Tibial nerve (tissue), 3 donors: ENCODE data around the gene ACOT9.

Source experiments
- POLR2A ChIP-seq, 2 donors: fragments of 450-650 bp; IDR thresholded peaks; one replicate each; pipeline ENCODE4 v1.6.1; 2017; ENCODE audit warnings: antibody characterized with exemption in 2 of 2, mild to moderate bottlenecking in 2 of 2, moderate library complexity in 2 of 2
- TF ChIP-seq, protein P1 (sequence below), 5 experiments: fragments of 200-600 bp in 3 of 5; fragments of 450-650 bp in 2 of 5; sonication (generic) in 3 of 5; IDR thresholded peaks; one replicate each; pipeline ENCODE4 v1.5.1; 2016 to 2019; ENCODE audit warnings: antibody characterized with exemption in 5 of 5, mild to moderate bottlenecking in 3 of 5, moderate library complexity in 2 of 5

DNA sequence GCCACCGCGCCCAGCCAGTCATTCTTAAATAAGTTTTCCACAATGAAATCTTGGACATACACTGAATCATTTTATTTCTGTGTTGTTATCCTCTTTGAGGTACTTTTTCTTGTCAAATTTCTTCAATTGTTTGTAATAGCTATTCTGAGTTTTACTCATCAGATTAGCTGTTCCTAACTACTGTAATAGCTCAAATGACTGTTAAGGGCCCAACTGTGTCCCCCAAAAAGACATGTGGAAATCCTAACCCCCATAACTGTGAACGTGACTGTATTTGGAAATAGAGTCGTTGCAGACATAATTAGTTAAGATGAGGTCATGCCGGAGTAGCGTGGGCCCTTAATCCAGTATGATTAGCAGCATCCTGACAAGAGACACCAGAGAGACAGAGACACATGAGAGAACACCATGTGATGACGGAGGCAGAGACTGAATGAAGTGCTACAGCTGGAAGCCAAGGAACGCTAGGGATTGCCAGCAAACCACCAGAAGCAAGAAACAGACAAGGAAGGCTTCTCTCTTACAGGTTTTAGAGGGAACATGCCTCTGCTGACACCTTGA is 22.9 kb downstream of the ACOT9 start:
- TF ChIP-seq, protein P1, sequence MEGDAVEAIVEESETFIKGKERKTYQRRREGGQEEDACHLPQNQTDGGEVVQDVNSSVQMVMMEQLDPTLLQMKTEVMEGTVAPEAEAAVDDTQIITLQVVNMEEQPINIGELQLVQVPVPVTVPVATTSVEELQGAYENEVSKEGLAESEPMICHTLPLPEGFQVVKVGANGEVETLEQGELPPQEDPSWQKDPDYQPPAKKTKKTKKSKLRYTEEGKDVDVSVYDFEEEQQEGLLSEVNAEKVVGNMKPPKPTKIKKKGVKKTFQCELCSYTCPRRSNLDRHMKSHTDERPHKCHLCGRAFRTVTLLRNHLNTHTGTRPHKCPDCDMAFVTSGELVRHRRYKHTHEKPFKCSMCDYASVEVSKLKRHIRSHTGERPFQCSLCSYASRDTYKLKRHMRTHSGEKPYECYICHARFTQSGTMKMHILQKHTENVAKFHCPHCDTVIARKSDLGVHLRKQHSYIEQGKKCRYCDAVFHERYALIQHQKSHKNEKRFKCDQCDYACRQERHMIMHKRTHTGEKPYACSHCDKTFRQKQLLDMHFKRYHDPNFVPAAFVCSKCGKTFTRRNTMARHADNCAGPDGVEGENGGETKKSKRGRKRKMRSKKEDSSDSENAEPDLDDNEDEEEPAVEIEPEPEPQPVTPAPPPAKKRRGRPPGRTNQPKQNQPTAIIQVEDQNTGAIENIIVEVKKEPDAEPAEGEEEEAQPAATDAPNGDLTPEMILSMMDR (IDR thresholded peaks at IDR 0.05): no peak
- no peak for TF ChIP-seq POLR2A (IDR thresholded peaks at IDR 0.05)
